Measurements from ENCODE around the gene SAMD3. TPM values are rescaled to one million over a fixed set of nuclear protein-coding genes. Genes with fewer than 3 reads are reported as not detected.

Gene SAMD3
- total and polyA plus RNA-seq, 2 of the 8 experiments (the other 6 are each of a cell fraction or from before 2014, with no cell fraction given) = 1.8 to 1.9 TPM

GRCh38 chr6:130252527-130253237 lies 29.9 kb upstream of the SAMD3 start (continued):
- TF ChIP-seq CTCF (IDR thresholded peaks at IDR 0.05; ENCODE audit: control extremely low read depth in 1 of 3, insufficient read depth in 1 of 3, low read depth in 1 of 3, low read length in 3 of 3) (no peak), SIN3A (conservative IDR thresholded peaks at IDR 0.05 in 1 of 2, IDR thresholded peaks at IDR 0.05 in 1 of 2; ENCODE audit: low read depth in 1 of 2, low read length in 2 of 2) (no peak), JUN (IDR thresholded peaks at IDR 0.05; ENCODE audit: low read depth, low read length) (no peak), CHD7 (IDR thresholded peaks at IDR 0.05; ENCODE audit: insufficient replicate concordance, low read length) (no peak), FOSL1 (IDR thresholded peaks at IDR 0.05; ENCODE audit: insufficient read depth, low read depth, low read length) (no peak)

Measured in H1 (cell line).